Raji (cell line): Measurements from ENCODE around the gene CARS1.

Source experiments
- POLR2A ChIP-seq: IDR thresholded peaks from 2 replicates; pipeline ENCODE4 v1.6.1; 2011; ENCODE audit warnings: low read depth, low read length, control low read depth; ENCODE audit not compliant: insufficient read depth

The CARS1 gene

DNA sequence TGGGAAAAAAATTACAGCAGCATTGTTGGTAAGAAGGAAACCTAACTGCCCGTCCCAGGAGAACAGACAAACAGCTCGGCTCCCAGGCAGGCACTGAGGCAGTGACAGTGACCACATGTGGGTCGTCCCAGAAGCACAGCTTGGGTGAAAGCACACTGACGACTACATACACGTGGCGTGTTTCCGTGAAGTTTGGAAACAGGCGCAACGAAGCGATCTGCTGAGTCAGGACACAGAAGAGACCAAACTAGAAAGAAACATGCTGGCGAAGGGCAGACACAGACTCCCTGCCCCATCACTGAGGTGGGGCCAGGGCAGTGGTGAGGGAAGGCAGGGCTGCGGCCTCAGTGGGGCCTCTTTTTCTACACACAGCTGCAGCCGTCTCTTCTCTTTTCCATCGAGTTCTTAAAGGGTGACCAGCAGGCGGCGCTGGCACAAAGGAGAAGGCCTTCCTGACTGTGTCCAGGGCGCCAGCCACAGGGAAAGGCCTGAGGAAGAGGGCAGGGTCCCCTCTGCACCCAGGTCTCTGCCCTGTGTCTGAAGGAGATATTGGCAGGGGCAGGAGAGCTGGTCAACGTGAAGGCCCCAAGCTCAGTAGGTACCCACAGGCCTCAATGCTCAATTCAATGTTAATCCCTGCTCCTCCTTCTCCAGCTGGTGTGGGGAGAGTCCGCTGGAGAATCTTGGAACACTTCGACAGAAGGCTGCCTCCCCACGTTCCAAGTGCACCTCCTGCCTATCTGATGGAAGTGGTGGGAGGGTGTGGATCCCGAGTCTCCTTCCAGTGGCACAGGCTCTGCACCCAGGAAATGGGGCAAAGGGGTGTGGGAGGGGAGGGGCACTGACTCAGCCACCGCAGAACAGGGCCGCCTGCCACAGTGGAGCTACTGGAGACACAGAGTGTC is 19.9 kb downstream of the CARS1 start:
- TF ChIP-seq POLR2A: no peak

DNA sequence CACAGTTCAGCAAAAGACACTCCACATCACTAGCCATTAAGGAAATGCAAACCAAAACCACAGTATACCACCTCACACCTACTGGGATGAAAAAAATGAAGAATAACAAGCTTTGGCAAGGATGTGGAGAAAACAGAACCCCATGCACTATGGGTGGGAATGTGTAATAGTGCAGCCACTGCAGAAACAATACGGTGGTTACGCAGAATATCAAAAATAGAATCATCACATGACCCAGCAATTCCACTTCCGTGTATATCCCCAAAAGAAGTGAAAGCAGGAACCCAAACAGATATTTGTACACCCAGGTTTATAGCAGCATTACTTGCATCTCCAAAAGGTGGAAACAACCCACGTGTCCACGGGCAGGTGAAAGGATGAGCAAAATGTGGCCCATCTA is 20.8 kb downstream of the CARS1 start:
- no peak for TF ChIP-seq POLR2A

DNA sequence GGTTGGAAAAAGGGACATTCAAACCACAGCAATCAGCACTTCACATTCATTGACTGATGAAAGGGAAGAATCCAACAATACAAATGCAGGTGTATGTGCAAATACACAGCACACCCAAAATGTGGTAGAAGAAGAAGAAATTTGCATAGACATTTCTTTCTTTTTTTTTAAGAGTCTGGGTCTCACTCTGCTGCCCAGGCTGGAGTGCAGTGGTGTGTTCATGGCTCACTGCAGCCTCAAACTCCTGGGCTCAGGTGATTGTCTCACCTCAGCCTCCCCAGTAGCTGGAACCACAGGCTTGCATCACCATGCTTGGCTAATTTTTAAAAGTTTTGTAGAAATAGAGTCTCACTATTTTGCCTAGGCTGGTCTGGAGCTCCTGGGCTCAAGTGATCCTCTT is 21.9 kb downstream of the CARS1 start:
- TF ChIP-seq POLR2A: no peak

DNA sequence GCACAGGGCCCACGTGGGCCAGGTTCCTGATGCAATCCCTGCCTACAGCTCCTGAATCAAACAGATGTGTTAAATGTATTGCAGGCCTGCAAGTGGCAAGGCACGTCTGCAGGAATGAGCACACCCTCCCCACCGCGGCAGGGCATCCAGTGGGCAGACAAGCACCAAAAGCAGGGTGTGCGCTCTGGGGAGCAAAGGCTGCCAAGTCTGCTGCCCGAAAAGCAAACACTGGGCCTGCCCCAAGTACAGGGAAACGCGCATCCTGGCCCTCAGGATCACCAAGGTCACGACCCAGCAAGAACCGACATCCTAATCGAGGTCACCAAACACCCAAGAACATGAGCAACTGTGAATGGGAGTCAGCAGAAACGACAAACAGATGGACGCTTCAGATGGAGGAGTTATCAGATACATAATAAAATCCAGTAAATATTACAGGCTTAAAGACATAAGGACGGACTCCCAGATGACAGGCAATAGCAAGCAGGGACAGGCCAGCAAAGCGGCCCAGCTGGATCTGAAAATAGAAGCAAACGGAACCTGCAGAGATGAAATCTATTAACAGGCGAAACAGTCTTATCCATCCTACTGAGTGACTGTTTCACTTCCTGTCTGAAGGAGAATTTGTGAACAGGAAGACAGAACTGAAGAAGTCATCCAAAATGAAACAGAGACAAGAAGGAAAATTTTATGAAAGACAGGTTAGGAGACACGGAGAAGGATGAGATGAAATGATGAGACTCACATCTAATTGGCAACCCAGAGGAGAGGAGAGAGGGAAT is 26.7 kb downstream of the CARS1 start:
- TF ChIP-seq POLR2A: no peak

DNA sequence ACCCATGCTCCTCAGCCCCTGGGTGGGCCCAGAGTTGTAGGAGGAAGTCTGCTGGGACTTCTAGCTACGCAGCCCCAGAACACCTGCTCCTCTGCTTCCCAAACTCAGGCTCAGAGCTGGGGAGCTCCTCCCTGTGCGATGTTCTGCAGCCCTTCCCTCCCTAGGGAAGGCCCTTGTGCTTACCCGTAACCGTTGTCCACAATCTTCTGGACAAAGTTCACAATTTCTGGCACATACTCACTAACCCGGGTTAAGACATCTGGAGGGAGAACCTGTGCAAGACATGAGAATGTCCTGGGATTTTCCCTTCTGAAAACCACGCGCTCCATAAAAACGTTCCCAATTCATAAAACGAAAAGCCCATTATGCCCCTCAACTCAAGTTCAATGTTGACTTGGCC is 28.4 kb downstream of the CARS1 start:
- no peak for TF ChIP-seq POLR2A

DNA sequence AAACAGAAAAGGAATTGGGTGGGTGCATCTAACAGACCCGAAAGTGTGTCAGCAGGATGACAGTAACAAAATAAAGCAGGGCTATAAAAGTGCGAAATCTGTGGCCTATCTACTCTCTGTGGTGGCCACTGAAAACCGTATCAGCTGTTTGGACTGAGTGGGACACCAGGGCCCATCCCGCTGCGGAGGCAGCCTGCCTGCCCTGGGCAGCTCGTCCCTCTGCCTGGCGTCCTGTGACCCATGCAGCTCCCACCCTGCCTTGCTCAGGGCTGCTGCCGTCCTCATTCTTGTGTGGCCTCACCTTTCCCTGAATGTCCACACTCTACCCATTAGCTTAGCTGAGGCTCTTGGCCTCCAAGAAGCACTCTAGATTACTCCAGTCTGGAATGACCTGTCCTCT is 30.4 kb downstream of the CARS1 start:
- no peak for TF ChIP-seq POLR2A

DNA sequence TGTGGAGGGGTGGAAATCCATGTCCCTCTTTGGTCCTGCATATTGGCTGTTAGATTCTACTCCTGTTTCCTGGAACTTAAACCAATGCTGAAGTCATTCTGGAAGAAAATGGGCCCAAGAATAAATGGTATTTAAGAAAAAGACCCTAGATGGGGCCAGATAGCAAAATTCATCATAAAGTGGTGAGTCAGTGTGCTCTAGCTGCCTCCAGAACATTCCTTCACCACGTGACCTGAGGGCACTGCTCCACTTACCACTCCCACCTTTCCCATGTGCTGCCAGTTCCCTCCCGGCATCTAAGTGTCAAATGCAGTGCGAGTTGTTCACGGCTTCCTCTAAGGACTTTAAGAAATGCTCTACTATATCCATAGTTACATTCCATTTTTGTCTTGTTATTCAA is 34.2 kb downstream of the CARS1 start:
- TF ChIP-seq POLR2A: no peak

DNA sequence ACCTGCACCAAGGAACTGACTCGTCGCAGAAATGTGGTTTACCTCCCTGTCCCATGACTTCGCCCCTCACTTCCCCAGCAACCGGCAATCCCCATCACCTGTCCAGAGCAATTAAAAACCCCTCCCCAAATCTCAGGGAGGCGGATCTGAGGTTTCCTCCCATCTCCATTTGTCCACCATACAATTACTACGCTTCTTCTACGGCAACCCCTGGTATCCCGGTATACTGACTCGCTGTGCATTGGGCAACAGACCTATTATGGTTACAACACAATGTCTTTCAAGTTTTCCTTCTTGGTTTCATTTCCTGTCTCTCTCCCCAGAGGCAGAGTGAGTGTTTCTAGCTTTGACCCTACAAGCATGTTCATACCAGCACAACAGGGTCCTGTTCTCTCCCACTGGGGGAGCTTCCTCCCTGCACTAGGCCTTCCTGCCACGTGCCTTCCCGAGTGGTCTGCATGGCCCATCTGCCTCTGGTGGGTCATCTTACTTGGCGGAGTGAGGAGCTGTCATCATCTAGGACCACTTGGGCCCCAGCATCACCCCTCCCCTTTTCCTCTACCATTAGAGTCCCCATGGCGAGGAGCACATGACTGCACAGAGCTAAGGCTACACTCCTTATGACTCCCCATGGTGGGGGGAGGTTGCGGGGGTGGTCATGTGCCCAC is 34.8 kb downstream of the CARS1 start:
- no peak for TF ChIP-seq POLR2A

DNA sequence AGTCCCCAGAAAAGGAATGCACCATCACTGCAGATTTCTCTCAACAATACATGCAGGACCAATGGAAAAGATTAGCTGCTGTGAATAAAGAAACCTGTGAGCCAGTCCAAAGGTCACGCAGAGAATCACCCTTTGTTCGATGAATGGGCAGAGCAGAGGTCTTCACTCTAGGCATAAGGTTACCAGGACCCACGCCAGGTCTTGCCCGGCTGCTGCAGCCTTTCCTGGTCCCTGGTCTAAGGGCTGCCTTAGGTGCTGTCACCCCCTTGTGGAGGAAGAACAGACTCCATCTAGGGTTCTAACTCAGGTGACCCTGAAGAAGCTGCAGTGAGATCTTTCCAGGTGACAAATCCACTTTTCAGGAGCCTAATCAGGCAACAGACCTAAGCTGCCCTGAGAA is 36.1 kb downstream of the CARS1 start:
- no peak for TF ChIP-seq POLR2A

DNA sequence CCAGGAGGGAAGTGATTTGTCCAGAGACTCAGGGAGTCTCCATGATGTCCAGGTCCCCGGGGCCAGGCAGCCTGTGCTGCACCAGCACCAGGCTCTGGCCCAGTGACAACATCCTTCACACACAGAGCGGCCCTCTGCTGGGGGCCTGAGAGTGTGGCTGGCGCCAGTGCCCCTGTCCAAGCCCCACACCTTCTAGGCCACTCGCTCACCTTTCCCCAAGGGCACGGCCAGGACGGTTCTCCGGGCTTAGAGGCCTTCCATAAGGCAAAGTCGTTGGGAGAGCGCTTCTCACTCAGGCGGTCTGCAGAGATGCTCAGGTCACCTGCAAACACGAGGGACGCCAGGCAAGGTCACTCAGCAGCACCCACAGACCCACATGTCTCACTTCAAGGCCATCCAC is 37.2 kb downstream of the CARS1 start:
- TF ChIP-seq POLR2A: no peak

DNA sequence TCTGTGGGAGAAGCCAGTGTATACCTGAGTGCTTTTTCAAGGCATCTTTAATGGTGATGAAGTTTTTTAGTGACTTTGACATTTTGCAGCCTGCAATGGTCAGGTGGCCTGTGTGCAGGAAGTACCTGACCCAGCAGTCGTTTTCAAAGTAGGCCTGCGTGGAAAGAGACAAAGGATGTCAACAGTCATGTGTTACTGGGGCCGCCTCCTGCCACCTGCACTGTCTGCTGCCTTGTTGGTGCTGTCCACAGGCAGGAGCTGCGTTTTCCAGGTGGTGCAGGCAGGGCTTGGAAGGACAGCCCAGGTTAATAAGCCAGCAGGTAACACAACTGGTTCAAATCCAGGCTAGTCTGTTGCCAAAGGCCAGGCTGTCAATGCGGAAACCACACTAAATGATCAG is 38.6 kb downstream of the CARS1 start:
- no peak for TF ChIP-seq POLR2A

DNA sequence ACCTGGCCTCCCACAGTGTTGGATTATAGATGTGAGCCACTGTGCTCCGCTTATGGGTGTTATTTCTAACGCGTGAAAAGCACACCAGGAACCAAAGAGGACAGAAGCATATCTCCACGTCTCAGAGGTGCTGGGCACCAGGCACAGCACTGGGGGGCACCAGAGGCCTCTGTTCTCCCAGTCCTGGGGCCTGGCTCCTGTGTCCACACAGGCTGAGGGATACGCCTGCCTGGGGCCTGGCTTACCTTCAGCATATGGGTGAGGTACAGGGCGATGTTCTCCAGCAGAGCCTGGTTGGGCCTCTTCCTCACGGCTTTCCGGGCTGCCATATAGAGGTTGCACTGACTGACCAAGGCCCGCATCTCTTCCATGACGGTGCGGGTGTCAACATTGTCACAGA is 40.4 kb downstream of the CARS1 start:
- no peak for TF ChIP-seq POLR2A

DNA sequence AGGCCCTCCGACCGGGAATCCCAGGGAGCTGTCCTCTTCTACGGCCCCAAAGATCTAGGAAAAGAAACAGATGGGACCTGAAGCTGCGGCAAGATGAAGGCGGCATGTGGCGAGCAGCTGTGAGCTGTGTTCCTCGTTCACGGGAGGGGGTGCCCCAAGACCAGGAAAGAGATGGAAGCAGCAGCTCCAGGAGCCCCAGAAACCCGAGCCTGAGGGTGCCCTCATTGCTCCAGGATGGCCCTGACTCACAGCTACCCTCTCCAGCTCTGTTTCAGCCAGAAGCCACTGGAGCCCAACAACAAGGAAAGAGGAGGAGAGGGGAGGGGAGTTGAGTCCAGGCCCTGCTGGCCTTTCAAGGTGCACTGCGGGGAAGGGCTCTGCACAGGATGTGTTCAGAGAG is 41.4 kb downstream of the CARS1 start:
- no peak for TF ChIP-seq POLR2A

DNA sequence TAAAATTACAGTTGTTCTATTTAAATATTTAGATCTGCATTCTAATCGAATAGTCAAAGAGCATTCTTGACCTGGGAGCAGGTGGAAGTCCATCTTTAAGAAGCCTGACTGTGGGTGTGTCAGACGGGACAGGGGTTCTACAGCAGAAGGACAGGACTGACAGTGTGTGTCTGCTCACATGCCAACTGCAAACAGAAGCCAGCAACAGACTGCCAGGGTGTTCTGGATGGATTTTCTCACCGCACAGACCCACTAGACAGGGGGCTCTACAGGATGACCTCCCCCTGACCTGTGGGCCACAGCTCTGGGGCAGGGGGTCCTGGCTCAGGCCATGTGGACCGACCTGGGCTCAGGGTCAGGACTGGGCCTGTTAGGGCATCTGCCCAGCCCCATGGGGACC is 42.3 kb downstream of the CARS1 start:
- TF ChIP-seq POLR2A: no peak

DNA sequence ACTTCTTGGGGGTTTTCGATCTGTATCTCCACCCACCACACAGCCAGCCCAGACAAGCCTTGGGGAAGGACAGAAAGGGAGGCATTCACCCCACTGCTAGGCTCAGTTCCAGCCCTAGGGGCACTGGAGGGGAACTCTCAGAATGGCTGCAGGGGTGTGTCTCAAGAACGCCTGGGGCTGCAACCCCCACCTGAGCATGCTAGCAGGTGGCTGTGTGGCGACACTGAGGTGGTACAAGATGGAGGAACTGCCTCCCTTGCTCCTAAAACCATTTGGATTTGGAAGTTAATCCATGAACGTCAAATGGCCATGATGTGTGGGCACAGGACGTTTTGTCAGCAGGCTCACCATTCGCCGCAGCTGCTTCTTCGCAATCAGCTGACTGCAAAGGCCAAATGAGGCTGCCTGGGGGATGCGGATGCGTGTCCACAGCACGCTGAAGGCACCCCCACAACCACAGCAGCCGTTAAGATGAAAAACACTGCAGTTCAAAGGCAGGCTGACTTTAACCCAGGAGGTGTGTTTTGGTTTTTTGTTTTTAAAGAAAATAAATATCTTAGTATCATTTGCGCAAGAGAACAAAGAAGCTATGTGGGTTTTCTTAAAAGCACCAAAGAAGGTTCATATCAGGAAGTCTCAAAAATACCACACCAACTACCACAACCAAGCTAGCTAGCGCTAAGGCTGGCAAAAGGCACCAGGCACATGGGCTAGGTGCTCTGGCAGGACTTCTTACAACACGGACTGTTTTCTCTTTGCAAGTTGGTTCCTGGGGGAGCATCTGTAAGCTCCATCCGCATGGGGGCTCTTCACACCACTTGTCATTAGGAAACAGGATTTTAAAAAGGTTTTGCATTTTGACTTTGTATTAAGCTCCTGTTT is 42.9 kb downstream of the CARS1 start:
- TF ChIP-seq POLR2A: no peak
